ENCODE measurements around the gene GAB2.

GAB2 gene

DNA sequence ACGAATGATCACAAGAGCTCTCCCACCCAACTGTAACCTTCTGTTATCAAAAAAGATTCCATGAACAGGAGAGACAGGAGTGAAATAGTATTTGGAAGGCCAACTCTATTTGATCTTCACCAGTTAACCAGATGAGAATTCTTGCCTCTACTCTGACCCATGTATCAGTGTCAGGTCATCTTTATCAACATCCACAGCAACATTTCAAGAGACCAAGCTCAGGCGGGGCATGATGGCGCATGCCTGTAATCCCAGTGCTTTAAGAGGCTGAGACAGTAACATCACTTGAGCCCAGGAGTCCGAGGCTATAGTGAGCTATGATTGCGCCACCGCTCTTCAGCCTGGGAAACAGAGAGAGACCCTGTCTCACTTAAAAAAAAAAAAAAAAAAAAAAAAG, 62.3 kb downstream of the GAB2 start:
- Histone ChIP-seq H3K4me1 (ENCODE audit: control insufficient read depth, insufficient read depth, low read length) (peaks cover 9% of the 10 kb centered on the region), H3K36me3 (ENCODE audit: control insufficient read depth, insufficient read depth, low read length) (no peaks in the 10 kb centered on the region), H3K9me3 (ENCODE audit: control insufficient read depth, low read length) (no peaks in the 10 kb centered on the region), H3K27me3 (ENCODE audit: control insufficient read depth, insufficient read depth, low read length) (no peaks in the 10 kb centered on the region), H3K9ac (ENCODE audit: low read length) (no peak overlapping the region), H3K4me3 (ENCODE audit: low read length) (no peak overlapping the region)

DNA sequence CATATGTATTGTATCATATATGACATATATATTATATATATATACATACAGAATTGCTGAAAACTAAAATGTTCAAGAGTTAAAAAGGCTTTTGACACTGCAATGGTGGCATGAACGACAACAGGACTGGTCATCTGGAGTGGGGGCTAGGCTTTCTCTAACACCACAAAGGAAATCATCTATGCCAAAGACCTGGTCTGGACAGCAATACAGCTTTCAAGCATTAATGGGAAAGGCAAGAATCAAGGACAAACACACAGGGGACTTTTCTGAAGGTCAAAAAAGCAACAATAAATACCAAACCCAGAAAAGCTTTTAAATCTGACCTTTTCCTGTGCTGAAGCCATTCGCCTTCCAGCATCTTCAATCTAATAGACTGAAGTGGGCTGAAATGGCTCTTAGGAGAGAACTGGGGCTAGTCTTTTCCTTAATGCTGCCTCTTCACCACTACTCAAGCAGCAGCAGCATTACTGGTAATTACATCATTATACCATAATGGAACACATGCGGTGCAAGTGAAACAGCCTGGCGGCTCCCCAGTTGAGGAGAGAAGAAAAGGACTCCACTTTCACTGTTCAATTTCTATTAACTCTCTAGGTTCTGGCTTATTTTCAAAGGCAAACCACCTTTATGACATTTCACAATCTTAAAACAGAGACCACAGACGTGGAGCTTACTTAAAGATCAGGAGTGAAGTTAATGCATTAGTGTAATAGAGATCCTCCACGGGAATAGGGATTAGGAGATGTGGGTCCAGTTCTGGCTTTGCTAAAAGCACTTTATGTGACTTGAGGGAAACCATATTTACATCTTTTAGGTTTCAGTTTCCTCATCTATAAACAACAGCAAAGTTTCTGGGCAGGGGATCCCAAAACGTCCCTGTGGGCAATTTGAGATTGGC, 63.0 kb downstream of the GAB2 start:
- H3K9me3 ChIP-seq (ENCODE audit: control insufficient read depth, low read length), result no peaks in the 10 kb centered on the region
- no peak overlapping the region for H3K4me3 ChIP-seq (ENCODE audit: low read length)
- no peaks in the 10 kb centered on the region for H3K36me3 ChIP-seq (ENCODE audit: control insufficient read depth, insufficient read depth, low read length)
- no peaks in the 10 kb centered on the region for H3K27me3 ChIP-seq (ENCODE audit: control insufficient read depth, insufficient read depth, low read length)
- H3K4me1 ChIP-seq (ENCODE audit: control insufficient read depth, insufficient read depth, low read length), result peaks cover 15% of the 10 kb centered on the region
- H3K9ac ChIP-seq (ENCODE audit: low read length), result no peak overlapping the region

DNA sequence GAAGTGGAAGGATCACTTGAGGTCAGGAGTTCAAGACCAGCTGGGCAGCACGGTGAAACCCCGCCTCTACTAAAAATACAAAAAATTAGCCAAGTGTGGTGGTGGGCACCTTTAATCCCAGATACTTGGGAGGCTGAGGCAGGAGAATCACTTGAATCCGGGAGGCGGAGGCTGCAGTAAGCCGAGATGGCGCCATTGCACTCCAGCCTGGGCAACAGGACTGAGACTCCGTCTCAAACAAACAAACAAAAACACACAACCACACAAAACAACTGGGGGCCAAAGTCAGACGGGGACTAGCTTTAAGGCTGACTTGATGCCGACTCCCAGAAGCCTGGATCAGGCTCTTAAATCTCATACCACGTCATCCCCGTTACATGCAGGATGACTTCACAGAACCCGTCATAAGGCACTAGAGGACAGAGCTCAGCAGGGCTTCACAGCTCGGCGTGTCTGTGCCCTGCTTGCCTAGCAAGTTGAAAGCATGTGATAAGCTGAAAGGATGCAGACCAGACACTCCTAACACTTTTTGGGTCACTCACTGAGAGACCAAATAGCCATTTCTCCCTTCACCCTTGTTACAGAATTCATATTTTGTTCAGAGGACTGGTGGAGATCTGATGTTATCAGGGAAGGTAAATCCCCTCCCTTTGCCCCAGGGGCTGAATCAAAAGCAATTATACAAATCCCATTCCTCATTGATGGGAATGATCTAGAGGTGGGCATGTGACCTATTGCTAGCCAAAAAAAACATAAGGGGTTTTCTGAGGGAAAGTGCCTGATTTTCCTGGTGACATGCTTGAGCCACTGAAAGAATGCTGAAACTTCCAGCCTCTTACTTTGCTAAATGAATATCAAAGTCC, 65.4 kb downstream of the GAB2 start:
- Histone ChIP-seq H3K9ac (ENCODE audit: low read length) (no peak overlapping the region), H3K4me3 (ENCODE audit: low read length) (no peak overlapping the region), H3K36me3 (ENCODE audit: control insufficient read depth, insufficient read depth, low read length) (no peaks in the 10 kb centered on the region), H3K4me1 (ENCODE audit: control insufficient read depth, insufficient read depth, low read length) (peaks cover 28% of the 10 kb centered on the region), H3K27me3 (ENCODE audit: control insufficient read depth, insufficient read depth, low read length) (no peaks in the 10 kb centered on the region), H3K9me3 (ENCODE audit: control insufficient read depth, low read length) (no peaks in the 10 kb centered on the region)

DNA sequence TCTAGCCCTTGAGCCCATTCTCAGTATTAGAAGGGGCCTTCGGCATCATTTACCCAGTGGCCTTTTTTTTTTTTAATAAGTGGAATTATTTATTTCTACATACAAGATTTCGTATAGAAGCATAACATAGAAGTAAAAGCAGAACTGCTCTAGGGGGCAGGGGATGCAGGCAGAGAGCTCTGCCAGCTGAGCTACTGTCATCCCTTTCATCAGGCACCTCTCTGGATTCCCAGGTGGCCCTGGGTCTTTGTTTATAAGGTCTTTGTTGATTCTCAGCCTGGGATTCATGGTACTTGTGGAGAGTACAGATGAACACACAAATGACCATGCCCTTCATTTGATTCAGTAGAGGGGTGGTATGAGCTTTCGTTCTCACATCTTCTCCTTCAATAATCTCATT, 66.4 kb downstream of the GAB2 start:
- Histone ChIP-seq H3K4me3 (ENCODE audit: low read length) (no peak overlapping the region), H3K9ac (ENCODE audit: low read length) (peak overlapping the region; percentile 56), H3K4me1 (ENCODE audit: control insufficient read depth, insufficient read depth, low read length) (peaks cover 33% of the 10 kb centered on the region), H3K27me3 (ENCODE audit: control insufficient read depth, insufficient read depth, low read length) (no peaks in the 10 kb centered on the region), H3K9me3 (ENCODE audit: control insufficient read depth, low read length) (no peaks in the 10 kb centered on the region), H3K36me3 (ENCODE audit: control insufficient read depth, insufficient read depth, low read length) (no peaks in the 10 kb centered on the region)

DNA sequence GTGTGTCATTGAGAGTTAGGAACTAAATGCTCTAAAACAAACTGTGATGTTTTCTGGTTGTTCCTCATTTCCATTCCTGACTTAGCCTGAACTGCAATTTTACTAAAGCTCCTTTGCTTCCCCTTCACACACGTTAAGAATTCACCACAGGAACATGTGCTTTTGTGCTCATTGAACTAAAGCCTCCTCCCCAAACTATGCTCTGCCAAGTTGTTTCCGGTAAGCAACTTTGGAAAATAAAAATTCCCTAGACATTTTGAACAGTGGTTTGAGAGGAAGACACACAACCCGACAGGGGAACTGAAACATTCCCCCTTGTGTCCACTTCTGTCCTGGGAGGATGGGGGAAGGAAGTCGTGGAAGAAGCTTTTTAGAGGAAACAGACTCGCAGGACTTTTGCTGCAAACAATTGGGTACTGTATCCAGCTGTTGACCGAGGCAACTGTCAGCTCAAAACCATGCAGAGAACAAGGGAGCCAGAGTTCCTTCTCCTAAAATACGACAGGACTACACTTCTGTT, 66.9 kb downstream of the GAB2 start:
- Histone ChIP-seq H3K9me3 (ENCODE audit: control insufficient read depth, low read length) (no peaks in the 10 kb centered on the region), H3K4me3 (ENCODE audit: low read length) (peak overlapping the region; percentile 9), H3K36me3 (ENCODE audit: control insufficient read depth, insufficient read depth, low read length) (no peaks in the 10 kb centered on the region), H3K27me3 (ENCODE audit: control insufficient read depth, insufficient read depth, low read length) (no peaks in the 10 kb centered on the region), H3K4me1 (ENCODE audit: control insufficient read depth, insufficient read depth, low read length) (peaks cover 33% of the 10 kb centered on the region), H3K9ac (ENCODE audit: low read length) (peak overlapping the region; percentile 56)

DNA sequence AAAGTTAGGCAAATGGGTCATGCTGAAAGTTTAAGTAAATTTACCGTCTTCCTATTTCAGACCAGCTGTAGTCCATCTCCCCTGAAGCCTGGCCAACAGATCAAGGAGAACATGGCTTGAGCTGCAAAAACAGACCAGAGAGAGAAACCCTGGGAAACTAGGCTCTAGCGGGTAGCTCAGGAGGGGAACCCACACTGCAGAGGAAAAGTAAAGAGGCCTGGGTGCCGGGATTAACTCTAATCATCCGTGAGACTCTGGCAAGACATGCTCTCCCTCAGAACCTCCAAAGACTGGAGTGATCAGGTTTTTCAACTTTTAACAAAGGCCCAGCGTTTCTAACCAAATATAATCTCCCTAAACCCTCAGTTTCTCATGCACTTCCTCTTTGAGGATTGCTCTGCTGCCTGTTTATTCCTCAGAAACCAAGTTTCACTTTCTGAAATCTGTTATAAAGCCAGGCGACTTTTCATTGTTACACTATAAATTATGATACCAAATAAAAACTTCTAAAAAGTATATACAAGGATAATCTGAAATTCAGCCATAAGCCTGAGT, 67.5 kb downstream of the GAB2 start:
- Histone ChIP-seq H3K36me3 (ENCODE audit: control insufficient read depth, insufficient read depth, low read length) (no peaks in the 10 kb centered on the region), H3K9ac (ENCODE audit: low read length) (peak overlapping the region; percentile 56)

DNA sequence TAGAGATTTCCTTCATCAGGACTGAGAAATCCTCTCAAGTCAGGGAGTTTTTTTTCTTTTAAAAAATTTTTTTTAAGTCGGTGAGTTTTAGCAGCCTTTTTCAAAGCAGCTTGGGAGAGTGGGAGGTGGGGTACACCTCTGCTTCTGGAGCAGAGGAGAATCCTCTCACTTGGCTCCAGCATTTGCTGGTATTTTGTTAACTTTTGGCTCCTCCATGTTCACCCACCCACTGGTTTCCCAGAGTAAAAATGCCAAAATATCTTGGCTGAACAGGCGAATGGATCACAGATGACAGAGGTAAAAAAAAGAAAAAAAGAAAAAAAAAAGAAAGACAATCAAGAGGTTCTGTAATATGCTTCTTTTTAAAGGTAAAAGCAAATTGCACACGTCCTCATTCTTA, 68.0 kb downstream of the GAB2 start:
- no peaks in the 10 kb centered on the region for H3K9me3 ChIP-seq (ENCODE audit: control insufficient read depth, low read length)
- no peaks in the 10 kb centered on the region for H3K27me3 ChIP-seq (ENCODE audit: control insufficient read depth, insufficient read depth, low read length)
- peak overlapping the region; percentile 9 for H3K4me3 ChIP-seq (ENCODE audit: low read length)
- no peaks in the 10 kb centered on the region for H3K36me3 ChIP-seq (ENCODE audit: control insufficient read depth, insufficient read depth, low read length)
- peaks cover 33% of the 10 kb centered on the region for H3K4me1 ChIP-seq (ENCODE audit: control insufficient read depth, insufficient read depth, low read length)
- no peak overlapping the region for H3K9ac ChIP-seq (ENCODE audit: low read length)

More for the DNA sequence above, 67.5 kb downstream of the GAB2 start:
- peaks cover 33% of the 10 kb centered on the region for H3K4me1 ChIP-seq (ENCODE audit: control insufficient read depth, insufficient read depth, low read length)
- peak overlapping the region; percentile 9 for H3K4me3 ChIP-seq (ENCODE audit: low read length)
- H3K27me3 ChIP-seq (ENCODE audit: control insufficient read depth, insufficient read depth, low read length), result no peaks in the 10 kb centered on the region
- H3K9me3 ChIP-seq (ENCODE audit: control insufficient read depth, low read length), result no peaks in the 10 kb centered on the region

DNA sequence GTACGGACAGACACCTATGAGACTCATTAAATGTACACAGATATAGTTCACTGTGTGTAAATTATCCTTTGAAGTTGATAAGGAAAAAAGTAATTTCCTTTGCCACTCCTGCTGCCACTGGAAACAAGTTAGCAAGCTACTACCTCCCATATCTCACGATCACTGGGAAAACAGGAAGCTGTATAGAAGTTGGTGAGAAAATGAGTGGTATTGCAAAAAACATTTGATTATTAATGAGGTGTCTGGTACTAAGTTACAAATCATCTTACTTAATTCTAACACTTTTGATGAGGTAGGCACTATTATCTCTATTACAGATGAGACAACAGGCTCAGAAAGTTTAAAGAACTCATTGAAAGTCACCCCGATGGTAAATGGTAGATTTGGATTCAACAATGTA, 68.5 kb downstream of the GAB2 start:
- Histone ChIP-seq H3K4me3 (ENCODE audit: low read length) (no peak overlapping the region), H3K9ac (ENCODE audit: low read length) (no peak overlapping the region), H3K4me1 (ENCODE audit: control insufficient read depth, insufficient read depth, low read length) (peaks cover 33% of the 10 kb centered on the region), H3K36me3 (ENCODE audit: control insufficient read depth, insufficient read depth, low read length) (no peaks in the 10 kb centered on the region), H3K9me3 (ENCODE audit: control insufficient read depth, low read length) (no peaks in the 10 kb centered on the region), H3K27me3 (ENCODE audit: control insufficient read depth, insufficient read depth, low read length) (no peaks in the 10 kb centered on the region)

DNA sequence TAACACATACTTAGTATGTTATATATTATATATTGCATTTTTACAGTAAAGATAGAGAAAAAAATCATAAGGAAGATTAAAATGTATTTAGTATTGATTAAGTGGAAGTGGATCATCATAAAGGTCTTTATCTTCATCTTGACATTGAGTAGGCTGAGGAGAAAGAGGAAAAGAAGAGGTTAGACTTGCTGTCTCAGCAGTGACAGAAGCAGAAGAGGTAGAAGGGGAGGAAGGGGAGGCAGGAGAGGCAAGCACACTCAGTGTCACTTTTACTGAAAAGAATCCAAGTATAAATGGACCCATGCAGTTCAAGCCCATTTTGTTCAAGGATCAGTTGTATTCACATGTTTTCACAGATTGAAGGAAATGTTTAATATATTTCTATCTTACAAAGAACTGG, 69.7 kb downstream of the GAB2 start:
- Histone ChIP-seq H3K9me3 (ENCODE audit: control insufficient read depth, low read length) (no peaks in the 10 kb centered on the region), H3K4me3 (ENCODE audit: low read length) (no peak overlapping the region), H3K36me3 (ENCODE audit: control insufficient read depth, insufficient read depth, low read length) (no peaks in the 10 kb centered on the region), H3K27me3 (ENCODE audit: control insufficient read depth, insufficient read depth, low read length) (no peaks in the 10 kb centered on the region), H3K9ac (ENCODE audit: low read length) (no peak overlapping the region), H3K4me1 (ENCODE audit: control insufficient read depth, insufficient read depth, low read length) (peaks cover 33% of the 10 kb centered on the region)

DNA sequence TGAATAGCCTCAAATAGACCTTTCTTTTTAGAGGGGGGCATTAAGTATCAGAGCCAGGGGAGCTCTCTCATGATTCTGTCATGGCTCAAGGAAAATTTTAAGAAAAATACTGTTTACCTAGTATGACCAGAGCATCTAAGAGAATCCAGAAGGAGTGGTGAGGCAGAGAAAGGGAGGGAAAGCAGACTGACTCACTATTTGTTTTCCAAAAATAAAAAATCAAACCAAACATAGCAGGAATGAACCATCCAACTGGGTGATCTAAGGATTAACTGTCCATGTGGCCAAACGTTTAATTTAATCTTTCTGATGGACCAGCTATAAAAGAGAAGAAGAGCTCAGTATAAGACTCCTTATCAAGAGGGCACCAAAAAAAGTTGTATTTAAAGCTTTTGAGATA, 70.8 kb downstream of the GAB2 start:
- Histone ChIP-seq H3K4me3 (ENCODE audit: low read length) (no peak overlapping the region), H3K4me1 (ENCODE audit: control insufficient read depth, insufficient read depth, low read length) (peaks cover 33% of the 10 kb centered on the region), H3K9me3 (ENCODE audit: control insufficient read depth, low read length) (no peaks in the 10 kb centered on the region), H3K27me3 (ENCODE audit: control insufficient read depth, insufficient read depth, low read length) (no peaks in the 10 kb centered on the region), H3K36me3 (ENCODE audit: control insufficient read depth, insufficient read depth, low read length) (no peaks in the 10 kb centered on the region), H3K9ac (ENCODE audit: low read length) (no peak overlapping the region)

DNA sequence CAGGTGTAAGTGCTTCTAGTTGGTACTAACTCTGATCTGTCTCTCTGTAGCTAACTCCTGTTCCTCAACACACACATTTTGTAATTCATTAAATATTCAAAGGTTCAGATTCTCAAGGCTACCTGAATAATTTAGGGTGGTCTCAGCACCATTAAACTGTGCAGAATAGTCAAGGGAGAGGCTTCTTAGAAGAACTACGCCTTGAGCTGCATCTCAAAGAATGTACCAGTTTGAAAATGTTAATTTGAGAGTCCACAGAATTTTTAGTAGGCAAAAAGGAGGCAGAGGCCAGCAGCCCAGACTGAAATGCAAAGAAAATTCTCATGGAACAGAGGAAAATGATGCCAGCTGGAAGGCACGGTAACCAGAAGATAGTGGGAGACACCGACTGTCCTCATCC, 72.2 kb downstream of the GAB2 start:
- Histone ChIP-seq H3K4me1 (ENCODE audit: control insufficient read depth, insufficient read depth, low read length) (peaks cover 26% of the 10 kb centered on the region), H3K9me3 (ENCODE audit: control insufficient read depth, low read length) (no peaks in the 10 kb centered on the region), H3K9ac (ENCODE audit: low read length) (no peak overlapping the region)

DNA sequence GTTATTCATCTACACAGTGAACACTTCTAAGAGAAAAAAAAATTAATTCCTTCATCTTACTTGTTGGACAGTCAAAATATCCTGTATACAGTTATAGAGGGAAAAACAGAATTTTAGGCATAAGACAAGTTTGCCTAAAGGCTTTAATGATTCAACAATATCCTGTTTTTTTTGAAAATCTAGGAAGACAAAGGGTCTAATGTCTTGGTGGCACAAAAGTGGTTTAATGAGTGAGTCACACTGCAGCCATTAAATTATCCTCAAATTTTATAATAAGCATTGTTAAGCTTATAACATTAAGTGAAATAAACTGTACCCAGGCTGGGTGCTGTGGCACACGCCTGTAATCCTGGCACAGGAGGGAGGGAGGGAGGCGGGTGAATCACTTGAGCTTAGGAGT, 72.9 kb downstream of the GAB2 start:
- no peak overlapping the region for H3K4me3 ChIP-seq (ENCODE audit: low read length)
- H3K36me3 ChIP-seq (ENCODE audit: control insufficient read depth, insufficient read depth, low read length), result no peaks in the 10 kb centered on the region
- no peak overlapping the region for H3K9ac ChIP-seq (ENCODE audit: low read length)
- no peaks in the 10 kb centered on the region for H3K9me3 ChIP-seq (ENCODE audit: control insufficient read depth, low read length)
- peaks cover 18% of the 10 kb centered on the region for H3K4me1 ChIP-seq (ENCODE audit: control insufficient read depth, insufficient read depth, low read length)
- no peaks in the 10 kb centered on the region for H3K27me3 ChIP-seq (ENCODE audit: control insufficient read depth, insufficient read depth, low read length)

More for the DNA sequence above, 72.2 kb downstream of the GAB2 start:
- no peak overlapping the region for H3K4me3 ChIP-seq (ENCODE audit: low read length)
- H3K27me3 ChIP-seq (ENCODE audit: control insufficient read depth, insufficient read depth, low read length), result no peaks in the 10 kb centered on the region
- H3K36me3 ChIP-seq (ENCODE audit: control insufficient read depth, insufficient read depth, low read length), result no peaks in the 10 kb centered on the region
